Osteoblast (primary cell): ENCODE data around the gene OLA1. TPM values are rescaled to one million over a fixed set of nuclear protein-coding genes. Genes with fewer than 3 reads are reported as not detected.

Source experiments
- DNase-seq: peaks from one replicate; pipeline ENCODE4 v3.0.0; 2011; ENCODE audit warnings: low spot score, mixed read lengths; ENCODE audit not compliant: insufficient read length; ENCODE audit errors: missing footprints
- H2AFZ ChIP-seq: 2 replicates; pipeline ENCODE4 v1.6.0; 2011; ENCODE audit warnings: mild to moderate bottlenecking, low read length
- H3K27ac ChIP-seq: 2 replicates; pipeline ENCODE4 v1.5.1; 2011; ENCODE audit warnings: mild to moderate bottlenecking, low read depth, low read length, moderate library complexity
- H3K27me3 ChIP-seq: 2 replicates; pipeline ENCODE4 v1.6.0; 2012; ENCODE audit warnings: mild to moderate bottlenecking, control low read depth, inconsistent platforms, low read length, moderate library complexity; ENCODE audit not compliant: insufficient read depth
- H3K36me3 ChIP-seq: 2 replicates; pipeline ENCODE4 v1.5.1; 2011; ENCODE audit warnings: mild to moderate bottlenecking, low read length, control low read depth, moderate library complexity; ENCODE audit not compliant: insufficient read depth
- H3K4me1 ChIP-seq: 2 replicates; pipeline ENCODE4 v1.5.1; 2011; ENCODE audit warnings: mild to moderate bottlenecking, low read length, control low read depth, moderate library complexity; ENCODE audit not compliant: insufficient read depth
- H3K4me2 ChIP-seq: 2 replicates; pipeline ENCODE4 v1.6.0; 2011; ENCODE audit warnings: mild to moderate bottlenecking, low read length; ENCODE audit not compliant: insufficient read depth
- H3K4me3 ChIP-seq: fragments of 200-600 bp; sonication (generic); 3 replicates; pipeline ENCODE4 v1.5.1; 2012; ENCODE audit warnings: mild to moderate bottlenecking, low read length, inconsistent platforms; ENCODE audit not compliant: insufficient read depth
- H3K79me2 ChIP-seq: 2 replicates; pipeline ENCODE4 v1.6.0; 2012; ENCODE audit warnings: mild to moderate bottlenecking, low read length, control low read depth, inconsistent platforms; ENCODE audit not compliant: insufficient read depth
- H3K9me3 ChIP-seq: 2 replicates; pipeline ENCODE4 v1.5.1; 2011; ENCODE audit warnings: low read depth, low read length, control low read depth
- H4K20me1 ChIP-seq: 2 replicates; pipeline ENCODE4 v1.6.0; 2012; ENCODE audit warnings: mild to moderate bottlenecking, low read length, control low read depth; ENCODE audit not compliant: insufficient read depth
- total RNA-seq: library from RNA; depleted of rRNA; stranded (reverse); fragments of >200 nt; gene quantifications from 2 replicates; pipeline ENCODE4 v1.2.3, GENCODE V29; 2012
- TF ChIP-seq, protein P1 (sequence below): IDR thresholded peaks from 2 replicates; pipeline ENCODE4 v1.5.1; 2011; ENCODE audit warnings: mild to moderate bottlenecking, low read depth, low read length, moderate library complexity; ENCODE audit errors: extremely low read depth

The OLA1 gene
- total RNA-seq, 1 donor: 79.3 TPM

DNA sequence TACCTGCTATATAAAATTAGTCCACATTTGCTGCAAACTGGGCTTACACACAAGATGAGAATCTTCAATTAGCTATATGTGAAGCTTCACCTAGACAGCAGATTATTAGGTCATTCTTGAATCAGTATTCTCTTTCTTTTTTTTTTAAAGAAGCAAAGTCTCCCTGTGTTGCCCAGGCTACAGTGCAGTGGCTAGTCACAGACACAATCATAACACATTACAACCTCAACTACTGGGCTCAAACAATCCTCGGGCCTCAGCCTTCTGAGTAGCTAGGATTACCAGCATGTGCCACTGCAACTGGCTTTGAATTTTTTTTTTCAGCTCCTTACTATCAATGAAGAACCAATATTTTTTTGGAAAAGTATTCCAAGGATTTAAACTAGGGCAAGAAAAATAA is 30.5 kb downstream of the OLA1 start:
- Histone ChIP-seq H2AFZ (no peak overlapping the region), H3K36me3 (peaks cover 3% of the 10 kb centered on the region), H3K79me2 (peaks cover 50% of the 10 kb centered on the region), H3K4me3 (no peak overlapping the region), H3K27me3 (no peaks in the 10 kb centered on the region), H4K20me1 (no peaks in the 10 kb centered on the region), H3K4me1 (no peaks in the 10 kb centered on the region), H3K9me3 (no peaks in the 10 kb centered on the region), H3K27ac (no peak overlapping the region), H3K4me2 (no peak overlapping the region)
- DNase-seq: no peak
- TF ChIP-seq, protein P1, sequence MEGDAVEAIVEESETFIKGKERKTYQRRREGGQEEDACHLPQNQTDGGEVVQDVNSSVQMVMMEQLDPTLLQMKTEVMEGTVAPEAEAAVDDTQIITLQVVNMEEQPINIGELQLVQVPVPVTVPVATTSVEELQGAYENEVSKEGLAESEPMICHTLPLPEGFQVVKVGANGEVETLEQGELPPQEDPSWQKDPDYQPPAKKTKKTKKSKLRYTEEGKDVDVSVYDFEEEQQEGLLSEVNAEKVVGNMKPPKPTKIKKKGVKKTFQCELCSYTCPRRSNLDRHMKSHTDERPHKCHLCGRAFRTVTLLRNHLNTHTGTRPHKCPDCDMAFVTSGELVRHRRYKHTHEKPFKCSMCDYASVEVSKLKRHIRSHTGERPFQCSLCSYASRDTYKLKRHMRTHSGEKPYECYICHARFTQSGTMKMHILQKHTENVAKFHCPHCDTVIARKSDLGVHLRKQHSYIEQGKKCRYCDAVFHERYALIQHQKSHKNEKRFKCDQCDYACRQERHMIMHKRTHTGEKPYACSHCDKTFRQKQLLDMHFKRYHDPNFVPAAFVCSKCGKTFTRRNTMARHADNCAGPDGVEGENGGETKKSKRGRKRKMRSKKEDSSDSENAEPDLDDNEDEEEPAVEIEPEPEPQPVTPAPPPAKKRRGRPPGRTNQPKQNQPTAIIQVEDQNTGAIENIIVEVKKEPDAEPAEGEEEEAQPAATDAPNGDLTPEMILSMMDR: no peak

DNA sequence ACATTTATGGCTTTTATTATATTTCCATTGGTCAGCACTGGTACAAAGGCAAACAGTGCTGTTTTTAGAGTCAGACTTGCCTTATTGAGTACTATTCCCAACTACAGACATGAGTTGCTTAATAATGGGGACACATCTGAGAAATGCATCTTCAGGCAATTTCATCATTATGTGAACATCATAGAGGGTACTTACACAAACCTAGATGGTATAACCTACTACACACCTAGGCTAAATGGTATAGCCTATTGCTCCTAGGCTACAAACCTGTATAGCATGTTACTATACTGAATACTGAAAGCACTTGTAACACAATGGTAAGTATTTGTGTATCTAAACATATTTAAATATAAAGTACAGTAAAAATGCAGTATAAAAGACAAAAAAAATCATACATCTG is 36.4 kb downstream of the OLA1 start:
- Histone ChIP-seq H3K4me1 (no peaks in the 10 kb centered on the region), H3K4me2 (no peak overlapping the region), H3K79me2 (peaks cover 33% of the 10 kb centered on the region), H3K9me3 (no peaks in the 10 kb centered on the region), H3K4me3 (no peak overlapping the region), H3K36me3 (no peaks in the 10 kb centered on the region), H2AFZ (no peak overlapping the region), H4K20me1 (peaks cover 5% of the 10 kb centered on the region), H3K27me3 (no peaks in the 10 kb centered on the region), H3K27ac (no peak overlapping the region)
- DNase-seq: no peak
- TF ChIP-seq, protein P1: no peak

DNA sequence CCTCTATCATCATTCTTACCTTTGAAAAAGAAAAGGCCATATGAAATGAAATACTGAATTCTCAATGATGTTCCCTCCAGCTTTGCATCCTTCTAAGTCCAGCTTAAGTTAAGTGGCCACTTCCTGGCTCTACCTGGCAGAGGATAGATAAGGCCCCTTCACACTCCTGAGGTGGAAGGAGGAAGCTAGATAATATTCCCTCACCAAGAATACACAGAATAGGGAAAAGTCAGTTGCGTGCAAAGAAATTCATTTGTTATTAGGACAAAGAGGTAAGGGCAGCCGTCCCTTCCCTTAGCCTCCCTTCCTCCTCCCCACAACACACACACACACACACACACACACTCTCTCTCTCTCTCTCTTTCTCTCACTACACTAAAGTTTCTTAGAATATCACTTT is 37.5 kb downstream of the OLA1 start:
- TF ChIP-seq, protein P1: no peak
- Histone ChIP-seq H3K4me2 (no peak overlapping the region), H3K27me3 (no peaks in the 10 kb centered on the region), H3K27ac (no peak overlapping the region), H4K20me1 (peaks cover 5% of the 10 kb centered on the region), H3K79me2 (peaks cover 35% of the 10 kb centered on the region), H2AFZ (no peak overlapping the region), H3K9me3 (no peaks in the 10 kb centered on the region), H3K4me1 (no peaks in the 10 kb centered on the region), H3K4me3 (no peak overlapping the region), H3K36me3 (no peaks in the 10 kb centered on the region)
- DNase-seq: no peak

DNA sequence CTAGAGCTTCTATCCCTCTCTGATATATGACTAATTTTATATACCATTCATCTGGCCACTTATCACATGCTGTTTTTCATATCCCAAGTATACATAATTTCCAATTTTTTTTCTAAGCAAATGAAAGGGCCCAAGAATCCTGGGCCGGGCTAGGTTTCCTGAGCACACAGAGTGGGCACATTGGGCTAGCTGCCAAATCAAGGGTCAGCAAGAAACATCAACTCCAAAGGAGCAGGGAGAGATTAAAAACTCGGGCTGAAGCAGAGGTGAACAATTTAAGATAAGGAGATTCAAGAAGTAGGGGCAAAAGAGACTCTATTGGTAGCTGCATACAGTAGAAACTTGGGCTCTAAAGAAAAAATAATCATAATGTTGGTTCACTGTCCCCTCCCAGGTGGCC is 39.0 kb downstream of the OLA1 start:
- Histone ChIP-seq H3K36me3 (no peaks in the 10 kb centered on the region), H2AFZ (no peak overlapping the region), H3K27me3 (no peaks in the 10 kb centered on the region), H3K4me3 (no peak overlapping the region), H4K20me1 (peaks cover 5% of the 10 kb centered on the region), H3K79me2 (peaks cover 38% of the 10 kb centered on the region), H3K4me1 (no peaks in the 10 kb centered on the region), H3K27ac (no peak overlapping the region), H3K4me2 (no peak overlapping the region), H3K9me3 (no peaks in the 10 kb centered on the region)
- DNase-seq: no peak
- TF ChIP-seq, protein P1: no peak
